Ishikawa (cell line): ENCODE data around the gene TIAM1.

Experiments
- CEBPB ChIP-seq: IDR thresholded peaks from 2 replicates; pipeline ENCODE4 v1.6.1; 2012
- CREB1 ChIP-seq: IDR thresholded peaks from 2 replicates; pipeline ENCODE4 v1.6.1; 2012; ENCODE audit warnings: low read depth
- EGR1 ChIP-seq: IDR thresholded peaks from 2 replicates; pipeline ENCODE4 v1.6.1; 2012
- EP300 ChIP-seq: IDR thresholded peaks from 2 replicates; pipeline ENCODE4 v1.6.1; 2012; ENCODE audit warnings: borderline replicate concordance
- FOXM1 ChIP-seq: IDR thresholded peaks from 2 replicates; pipeline ENCODE4 v1.6.1; 2012; ENCODE audit warnings: low read depth, borderline replicate concordance
- NFIC ChIP-seq: IDR thresholded peaks from 2 replicates; pipeline ENCODE4 v1.6.1; 2012
- RAD21 ChIP-seq: IDR thresholded peaks from 2 replicates; pipeline ENCODE4 v1.6.1; 2012; ENCODE audit warnings: low read depth
- REST ChIP-seq: IDR thresholded peaks from 2 replicates; pipeline ENCODE4 v1.6.1; 2012; ENCODE audit warnings: low read depth, mild to moderate bottlenecking
- TAF1 ChIP-seq: IDR thresholded peaks from 2 replicates; pipeline ENCODE4 v1.6.1; 2012; ENCODE audit warnings: low read depth, mild to moderate bottlenecking
- TCF12 ChIP-seq: IDR thresholded peaks from 2 replicates; pipeline ENCODE4 v1.6.1; 2012; ENCODE audit warnings: low read depth
- TEAD4 ChIP-seq: IDR thresholded peaks from 2 replicates; pipeline ENCODE4 v1.6.1; 2012
- YY1 ChIP-seq: IDR thresholded peaks from 2 replicates; pipeline ENCODE4 v1.6.1; 2012; ENCODE audit warnings: low read depth
- ZBTB7A ChIP-seq: IDR thresholded peaks from 2 replicates; pipeline ENCODE4 v1.6.1; 2012; ENCODE audit warnings: low read depth
- TF ChIP-seq, protein P1 (sequence below): IDR thresholded peaks from 2 replicates; pipeline ENCODE4 v1.6.1; 2012

DNA sequence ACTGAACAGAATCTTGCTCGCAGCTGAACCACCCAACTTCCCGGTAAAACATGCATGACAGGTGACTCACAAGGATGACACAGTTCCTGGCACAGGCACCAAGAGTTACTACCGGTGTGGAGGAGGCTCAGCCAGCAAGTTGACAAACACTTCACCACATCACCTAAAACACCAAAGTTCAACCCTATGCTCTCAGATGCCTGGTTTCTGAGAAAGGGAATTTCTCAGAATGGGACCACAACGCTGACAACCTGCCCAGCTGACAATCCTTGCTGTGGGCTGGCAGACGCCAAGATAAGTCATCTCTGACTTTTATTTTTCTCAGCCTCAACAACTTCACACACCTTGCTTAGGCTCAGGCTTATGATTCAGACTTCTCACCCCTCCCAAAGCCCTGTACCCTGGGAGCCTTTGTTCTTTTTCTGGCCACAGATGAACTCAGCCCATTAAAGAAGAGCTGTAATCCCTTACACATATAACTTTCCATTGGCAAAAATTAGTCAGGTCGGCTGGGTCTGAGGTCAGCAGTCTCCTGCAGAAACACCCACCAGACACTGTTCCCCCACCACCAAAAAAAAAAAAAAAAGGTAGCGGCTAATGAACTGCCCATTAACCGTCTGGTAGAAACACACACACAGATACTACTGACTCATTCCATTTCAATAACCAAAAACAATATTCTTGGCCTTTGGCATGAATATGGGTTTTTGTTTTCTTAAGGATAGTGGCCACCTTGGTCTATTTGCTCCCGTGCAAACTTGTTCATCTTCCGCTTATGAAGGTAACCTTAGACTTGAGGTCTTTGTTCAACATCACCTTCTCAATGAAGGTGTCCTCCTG, 10.8 kb upstream of the TIAM1 start:
- TF ChIP-seq TCF12 (peak; percentile 58; the same call in 1 of the 2 replicates), NFIC (peak; percentile 41), RAD21 (no peak), REST (no peak), CEBPB (no peak), TAF1 (no peak), CREB1 (no peak), EP300 (peak; percentile 52; the same call in 1 of the 2 replicates), FOXM1 (no peak), TEAD4 (no peak), YY1 (no peak), EGR1 (no peak), ZBTB7A (no peak)
- TF ChIP-seq, protein P1, sequence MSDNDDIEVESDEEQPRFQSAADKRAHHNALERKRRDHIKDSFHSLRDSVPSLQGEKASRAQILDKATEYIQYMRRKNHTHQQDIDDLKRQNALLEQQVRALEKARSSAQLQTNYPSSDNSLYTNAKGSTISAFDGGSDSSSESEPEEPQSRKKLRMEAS, result no peak
